Naive thymus-derived CD8-positive, alpha-beta T cell (primary cell): ENCODE measurements around the gene CACNA2D3. TPM values are rescaled to one million over a fixed set of nuclear protein-coding genes. Genes with fewer than 3 reads are reported as not detected.

Source experiments
- ATAC-seq, 2 donors: fragments of 150-1000 bp; cut with Tn5 transposase in 1 of 2; sonication (Bioruptor Pico), chemical (Tn5 transposase) in 1 of 2; 1 replicate in 1 of 2; 2 replicates in 1 of 2; pipeline ENCODE4 v1.10.0; 2021; ENCODE audit warnings: mild to moderate bottlenecking in 2 of 2, moderate library complexity in 2 of 2
- POLR2A ChIA-PET: fragments of 350-600 bp; sonication (Branson Sonifier 250); formaldehyde crosslinking; loops from one replicate; lab custom pipeline; 2021; ENCODE audit warnings: antibody characterized with exemption; lab: Charles Lee
- DNase-seq, 10 donors: peaks; one replicate each; pipeline versions ENCODE4 v3.0.0 to v3.0.0-alpha.2; 2020 to 2022
- H3K27ac Mint-ChIP-seq, 10 donors: one replicate each; pipeline ENCODE4 v1.8.0; 2020 to 2022; ENCODE audit warnings: mild to moderate bottlenecking in 10 of 10, mixed read lengths in 10 of 10, moderate library complexity in 4 of 10, inconsistent platforms in 1 of 10
- H3K27me3 Mint-ChIP-seq, 5 donors: one replicate each; pipeline ENCODE4 v1.8.0; 2021 to 2022; ENCODE audit warnings: mixed read lengths in 5 of 5
- H3K36me3 Mint-ChIP-seq, 3 donors: one replicate each; pipeline ENCODE4 v1.8.0; 2020 to 2022; ENCODE audit warnings: mixed read lengths in 3 of 3, mild to moderate bottlenecking in 2 of 3, inconsistent platforms in 1 of 3
- H3K4me1 Mint-ChIP-seq, 4 donors: one replicate each; pipeline ENCODE4 v1.8.0; 2021 to 2022; ENCODE audit warnings: mixed read lengths in 4 of 4
- H3K4me3 Mint-ChIP-seq, 10 donors: one replicate each; pipeline ENCODE4 v1.8.0; 2020 to 2022; ENCODE audit warnings: mild to moderate bottlenecking in 10 of 10, mixed read lengths in 10 of 10, moderate library complexity in 6 of 10, inconsistent platforms in 1 of 10
- H3K9me3 Mint-ChIP-seq, 9 donors: one replicate each; pipeline ENCODE4 v1.8.0; 2020 to 2022; ENCODE audit warnings: mixed read lengths in 9 of 9, mild to moderate bottlenecking in 3 of 9, inconsistent platforms in 1 of 9, moderate library complexity in 1 of 9
- polyA plus RNA-seq, 3 donors: library from polyadenylated mRNA; unstranded; fragments of 300-500 nt; fragmentation: Illumina TruSeq; gene quantifications; one replicate each; pipeline ENCODE4 v1.2.3, GENCODE V29; 2021
- total RNA-seq, 8 experiments: library from RNA in 2 of 8; stranded (reverse) in 2 of 8; gene quantifications; one replicate each; pipeline ENCODE4 v1.2.3 and lab custom pipeline; 2021 to 2026

CACNA2D3 gene
- total and polyA plus RNA-seq, 5 experiments from 2014 or later, result not detected

DNA sequence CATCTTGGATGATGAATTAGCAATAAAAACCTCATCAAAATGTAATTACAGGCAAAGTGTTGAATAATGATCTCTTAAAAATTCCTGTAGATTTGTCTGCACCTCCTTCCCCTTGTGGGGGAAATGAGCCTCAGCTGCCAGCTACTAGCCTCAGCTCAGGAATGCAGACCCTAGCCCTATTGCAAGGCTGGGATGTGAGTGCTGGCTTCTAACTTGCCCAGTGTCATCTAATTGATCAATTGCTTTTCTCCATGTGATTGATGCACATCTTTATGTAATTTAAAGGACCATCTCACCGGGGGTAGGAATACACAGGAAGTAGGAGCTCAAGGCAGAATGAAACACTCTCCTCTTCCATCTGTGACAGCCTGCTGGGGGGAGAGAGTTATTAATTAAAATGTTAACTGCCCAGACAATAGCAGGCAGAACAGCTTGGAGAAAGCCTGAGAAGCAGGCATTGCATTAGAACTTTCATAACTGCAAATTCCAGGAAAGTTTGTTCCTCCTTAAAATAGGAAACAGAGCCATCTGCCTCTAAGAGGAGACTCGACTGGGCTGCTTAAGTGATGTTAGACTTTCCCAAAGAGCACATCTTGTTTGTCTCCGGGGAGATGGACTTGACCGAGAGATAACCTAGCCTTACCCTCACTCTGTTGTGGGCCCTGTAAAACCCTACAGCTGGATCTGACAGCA is 735.9 kb downstream of the CACNA2D3 start:
- DNase-seq (no peak), ATAC-seq (no peak)
- H3K27ac Mint-ChIP-seq, result no peak overlapping the region
- no peak overlapping the region for H3K4me3 Mint-ChIP-seq
- peaks cover 3 to 25% (median 10%) of the 10 kb centered on the region in 5 donors for H3K27me3 Mint-ChIP-seq
- H3K4me1 Mint-ChIP-seq, result no peaks in the 10 kb centered on the region
- H3K9me3 Mint-ChIP-seq, result peaks cover 0 to 3% (median 0%) of the 10 kb centered on the region in 9 donors
- H3K36me3 Mint-ChIP-seq, result no peaks in the 10 kb centered on the region
- POLR2A ChIA-PET, result no interaction called here

DNA sequence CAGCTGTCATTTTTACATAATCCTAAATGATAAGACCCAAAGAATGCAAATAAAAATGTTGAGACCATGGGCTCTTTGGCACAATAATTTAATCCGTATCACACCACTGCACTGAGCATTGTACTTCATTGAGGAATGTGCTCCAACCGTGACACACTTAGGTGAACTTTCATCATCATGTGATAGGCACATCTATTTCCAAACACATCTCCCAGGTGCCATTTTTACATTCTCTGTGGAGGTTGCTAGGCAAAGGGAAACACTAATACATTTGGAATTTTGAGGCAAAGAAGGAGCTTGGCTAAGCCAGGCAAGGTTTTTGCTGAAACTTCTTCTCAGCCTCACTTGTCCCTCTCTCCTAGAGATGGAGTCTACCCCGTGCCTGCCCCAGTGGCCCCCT is 736.8 kb downstream of the CACNA2D3 start:
- POLR2A ChIA-PET, result no interaction called here
- Mint-ChIP-seq H3K9me3 (peaks cover 0 to 3% (median 0%) of the 10 kb centered on the region in 9 donors), H3K27me3 (peaks cover 3 to 20% (median 10%) of the 10 kb centered on the region in 5 donors), H3K4me1 (no peaks in the 10 kb centered on the region), H3K36me3 (no peaks in the 10 kb centered on the region), H3K27ac (no peak overlapping the region), H3K4me3 (no peak overlapping the region)
- ATAC-seq, result no peak
- no peak for DNase-seq

DNA sequence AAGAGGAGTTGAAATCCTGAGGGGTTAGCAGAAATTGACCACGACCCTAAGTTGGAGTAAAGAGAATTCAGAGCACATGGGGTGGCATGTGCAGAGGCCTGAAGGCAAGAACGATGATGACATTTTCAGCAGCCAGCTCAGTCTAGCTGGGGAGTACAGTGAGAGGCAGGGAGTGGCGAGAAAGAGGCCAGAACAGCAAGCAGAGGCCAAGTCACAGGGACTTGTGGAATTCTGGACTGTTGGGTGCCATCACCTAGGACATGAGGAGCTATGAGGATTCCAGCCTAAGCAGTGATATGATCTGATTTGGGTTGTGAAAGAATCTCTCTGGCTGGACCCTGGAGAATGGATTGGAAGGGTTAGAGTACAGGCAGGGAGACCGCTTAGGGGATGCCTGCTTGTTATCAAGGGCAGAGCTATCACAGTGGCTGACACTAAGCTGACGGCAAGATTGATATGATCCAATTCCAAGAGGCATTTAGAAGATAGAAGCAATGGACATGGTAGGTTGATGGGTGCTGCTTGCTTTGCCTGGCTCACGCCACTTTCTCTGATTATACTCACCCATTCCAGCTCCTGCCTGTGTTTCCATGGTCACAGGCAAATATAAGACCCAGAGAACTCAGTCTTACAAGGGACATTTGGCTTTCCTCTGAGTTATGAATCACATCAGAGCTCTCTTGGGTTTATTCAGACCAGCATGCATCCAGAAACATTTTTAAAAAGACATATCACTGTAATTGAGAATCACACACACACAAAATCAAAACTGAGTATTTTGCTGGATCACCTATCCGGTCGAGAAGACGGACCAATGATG is 739.1 kb downstream of the CACNA2D3 start:
- DNase-seq (no peak), ATAC-seq (no peak)
- POLR2A ChIA-PET, result no interaction called here
- Mint-ChIP-seq H3K9me3 (peaks cover 0 to 3% (median 0%) of the 10 kb centered on the region in 9 donors), H3K27ac (no peak overlapping the region), H3K4me3 (peak overlapping the region in 1 of 10 donors; percentile 34), H3K36me3 (no peaks in the 10 kb centered on the region), H3K27me3 (peaks cover 0 to 9% (median 4%) of the 10 kb centered on the region in 5 donors), H3K4me1 (no peaks in the 10 kb centered on the region)

DNA sequence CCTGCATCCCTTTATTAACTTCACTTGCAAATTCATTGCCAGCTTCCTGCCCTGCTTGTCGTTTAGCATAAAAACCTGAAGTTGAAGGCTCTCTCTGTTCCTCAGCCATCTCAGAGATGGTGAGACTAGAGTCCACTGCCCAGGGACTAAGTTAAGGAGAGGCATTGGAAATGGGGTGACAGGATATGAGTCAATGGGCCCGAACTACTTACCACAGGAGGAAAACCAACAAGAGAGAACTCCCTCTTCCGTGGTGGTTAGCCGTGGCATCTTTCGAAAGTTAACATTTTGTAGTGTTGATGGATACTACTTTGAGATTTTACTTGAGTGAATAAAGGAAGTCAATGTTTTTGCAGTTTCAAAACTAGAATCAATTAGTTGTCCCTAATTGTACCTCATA is 740.2 kb downstream of the CACNA2D3 start:
- H3K4me1 Mint-ChIP-seq, result no peaks in the 10 kb centered on the region
- peaks cover 0 to 9% (median 4%) of the 10 kb centered on the region in 5 donors for H3K27me3 Mint-ChIP-seq
- DNase-seq, result no peak
- H3K27ac Mint-ChIP-seq, result no peak overlapping the region
- ATAC-seq, result no peak
- H3K36me3 Mint-ChIP-seq, result peaks cover 0 to 3% (median 0%) of the 10 kb centered on the region in 3 donors
- POLR2A ChIA-PET, result no interaction called here
- H3K4me3 Mint-ChIP-seq, result no peak overlapping the region
- peaks cover 0 to 3% (median 0%) of the 10 kb centered on the region in 9 donors for H3K9me3 Mint-ChIP-seq

DNA sequence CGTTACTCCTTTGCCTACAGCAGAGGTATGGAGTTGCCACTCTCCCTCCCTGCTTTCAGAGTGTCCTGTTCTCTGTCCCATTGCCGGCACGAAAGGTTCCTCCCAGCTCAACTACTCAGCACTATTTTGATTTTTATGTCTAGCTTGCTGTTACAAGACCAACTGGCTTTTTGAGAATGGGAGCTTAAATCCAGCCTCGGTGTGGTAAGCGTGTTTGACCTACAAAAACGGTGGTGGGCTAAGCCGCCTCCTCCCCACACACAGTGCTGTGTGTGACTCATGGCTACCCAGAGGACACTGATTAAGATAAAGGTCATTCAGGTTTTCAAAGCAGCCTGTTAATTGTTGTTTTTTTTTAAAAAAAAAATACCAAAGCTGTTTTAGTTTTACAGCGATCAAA is 741.0 kb downstream of the CACNA2D3 start:
- Mint-ChIP-seq H3K27ac (no peak overlapping the region), H3K27me3 (peaks cover 0 to 9% (median 4%) of the 10 kb centered on the region in 5 donors), H3K4me3 (no peak overlapping the region), H3K9me3 (peaks cover 0 to 3% (median 0%) of the 10 kb centered on the region in 9 donors), H3K36me3 (peaks cover 0 to 3% (median 0%) of the 10 kb centered on the region in 3 donors), H3K4me1 (no peaks in the 10 kb centered on the region)
- ATAC-seq (no peak), DNase-seq (no peak)
- POLR2A ChIA-PET, result no interaction called here

DNA sequence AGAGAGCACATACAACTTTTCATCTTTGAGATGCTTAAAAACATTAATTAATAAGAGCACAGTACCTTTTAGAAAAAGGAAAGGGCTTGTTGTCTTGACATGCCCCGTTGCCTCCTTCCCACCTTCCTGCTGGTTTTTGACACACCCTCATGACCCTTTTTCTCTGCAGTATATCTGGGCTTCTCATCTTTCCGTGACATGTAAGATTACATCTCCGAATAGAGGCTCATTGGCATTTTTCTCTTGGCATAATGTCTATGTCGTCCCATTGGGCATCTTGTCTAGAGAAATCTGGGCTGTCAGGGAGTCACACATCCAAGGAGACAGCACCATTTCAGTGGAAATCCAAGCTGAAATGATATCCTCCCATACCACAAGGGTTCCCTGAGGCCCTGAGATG is 741.4 kb downstream of the CACNA2D3 start:
- H3K27me3 Mint-ChIP-seq, result peaks cover 0 to 9% (median 4%) of the 10 kb centered on the region in 5 donors
- no peak overlapping the region for H3K27ac Mint-ChIP-seq
- POLR2A ChIA-PET, result no interaction called here
- H3K9me3 Mint-ChIP-seq, result peaks cover 0 to 3% (median 0%) of the 10 kb centered on the region in 9 donors
- ATAC-seq (no peak), DNase-seq (no peak)
- H3K4me1 Mint-ChIP-seq, result no peaks in the 10 kb centered on the region
- peaks cover 0 to 3% (median 0%) of the 10 kb centered on the region in 3 donors for H3K36me3 Mint-ChIP-seq
- H3K4me3 Mint-ChIP-seq, result no peak overlapping the region

DNA sequence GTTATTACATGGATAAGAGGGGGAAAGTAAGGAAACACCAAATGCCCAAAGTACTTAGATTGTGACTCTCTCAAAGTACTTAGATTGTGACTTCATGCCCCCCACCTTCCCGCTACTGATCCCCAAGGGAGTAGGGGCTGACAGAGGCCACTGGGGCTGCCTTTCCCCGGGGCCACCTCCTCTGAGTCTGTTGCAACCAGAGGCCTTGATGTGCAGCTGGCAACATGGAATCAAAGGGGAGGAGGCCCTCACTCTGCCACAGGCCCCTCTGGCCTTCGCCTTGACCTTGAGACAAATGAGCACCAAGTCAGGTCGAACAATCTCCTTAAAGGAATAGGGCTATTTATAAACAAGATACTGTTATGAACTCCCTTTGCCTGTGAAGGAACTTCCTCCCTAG is 743.0 kb downstream of the CACNA2D3 start:
- POLR2A ChIA-PET, result no interaction called here
- peaks cover 0 to 9% (median 4%) of the 10 kb centered on the region in 5 donors for H3K27me3 Mint-ChIP-seq
- no peak overlapping the region for H3K27ac Mint-ChIP-seq
- peaks cover 0 to 3% (median 0%) of the 10 kb centered on the region in 3 donors for H3K36me3 Mint-ChIP-seq
- DNase-seq (no peak), ATAC-seq (no peak)
- no peaks in the 10 kb centered on the region for H3K4me1 Mint-ChIP-seq
- H3K4me3 Mint-ChIP-seq, result no peak overlapping the region
- H3K9me3 Mint-ChIP-seq, result peaks cover 0 to 3% (median 0%) of the 10 kb centered on the region in 9 donors

DNA sequence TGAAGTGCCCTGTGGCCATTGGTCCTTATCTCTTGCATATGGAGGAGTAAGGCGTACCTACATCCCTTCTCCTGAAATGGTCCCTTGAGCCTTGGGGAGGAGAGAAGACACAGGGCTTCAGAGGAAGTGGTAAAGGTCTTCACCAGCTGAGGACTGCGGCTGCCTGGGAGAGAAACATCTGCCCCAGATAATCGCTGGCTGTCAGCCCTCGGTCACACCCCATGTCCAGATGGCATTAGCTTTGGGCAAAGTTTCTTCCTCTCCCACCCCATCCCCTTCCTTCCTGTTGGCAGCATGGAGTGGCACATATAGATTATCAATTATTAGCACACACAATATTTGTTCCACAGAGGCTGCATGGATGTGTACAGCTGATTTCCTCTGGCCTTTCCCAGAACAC is 743.9 kb downstream of the CACNA2D3 start:
- no peak overlapping the region for H3K4me3 Mint-ChIP-seq
- no peak overlapping the region for H3K27ac Mint-ChIP-seq
- POLR2A ChIA-PET, result no interaction called here
- H3K36me3 Mint-ChIP-seq, result peaks cover 0 to 3% (median 0%) of the 10 kb centered on the region in 3 donors
- peaks cover 0 to 1% (median 0%) of the 10 kb centered on the region in 5 donors for H3K27me3 Mint-ChIP-seq
- ATAC-seq (no peak), DNase-seq (no peak)
- no peaks in the 10 kb centered on the region for H3K4me1 Mint-ChIP-seq
- peaks cover 0 to 3% (median 0%) of the 10 kb centered on the region in 9 donors for H3K9me3 Mint-ChIP-seq

DNA sequence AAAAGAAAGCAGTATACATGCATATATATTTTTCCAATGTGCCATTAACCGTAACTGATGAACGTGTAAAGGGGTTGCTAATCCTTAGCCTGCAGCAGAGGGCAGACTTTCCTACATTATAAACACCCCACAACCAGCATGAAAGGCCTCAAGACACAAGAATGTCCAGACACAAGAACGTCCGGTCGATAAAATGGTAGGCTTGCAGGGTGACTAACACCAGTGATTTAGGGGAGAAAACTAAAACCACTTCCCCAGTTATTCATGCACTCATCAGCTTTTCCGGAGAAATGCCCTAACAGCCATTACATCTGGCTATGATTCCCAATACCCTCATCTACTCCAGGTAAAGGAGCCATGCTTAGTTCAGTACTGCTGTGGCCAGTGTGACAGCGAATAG is 748.1 kb downstream of the CACNA2D3 start:
- ATAC-seq (no peak), DNase-seq (no peak)
- H3K27ac Mint-ChIP-seq, result no peak overlapping the region
- H3K9me3 Mint-ChIP-seq, result peaks cover 0 to 14% (median 0%) of the 10 kb centered on the region in 9 donors
- H3K36me3 Mint-ChIP-seq, result peaks cover 0 to 3% (median 0%) of the 10 kb centered on the region in 3 donors
- peaks cover 0 to 3% (median 0%) of the 10 kb centered on the region in 5 donors for H3K27me3 Mint-ChIP-seq
- no peaks in the 10 kb centered on the region for H3K4me1 Mint-ChIP-seq
- no peak overlapping the region for H3K4me3 Mint-ChIP-seq
- POLR2A ChIA-PET, result no interaction called here

DNA sequence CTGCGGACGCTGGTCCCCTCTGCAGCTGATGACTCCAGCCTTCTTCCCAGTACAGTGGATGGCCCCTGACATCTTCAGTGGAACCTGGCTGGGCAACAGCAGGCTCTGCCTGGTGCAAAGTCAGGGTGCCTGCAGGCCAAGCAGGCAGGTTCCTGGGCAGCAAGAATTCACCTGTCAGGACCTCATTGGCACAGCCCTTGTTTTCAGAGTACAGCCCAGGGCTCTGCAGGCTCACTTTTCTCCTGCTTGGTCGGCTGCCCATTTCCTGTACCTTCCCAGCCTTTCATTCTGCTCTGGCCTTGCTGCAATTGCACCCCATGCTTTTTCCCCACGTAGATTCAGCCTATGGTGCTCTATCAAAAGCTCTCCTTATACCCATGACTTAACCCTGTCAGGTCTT is 749.5 kb downstream of the CACNA2D3 start:
- Mint-ChIP-seq H3K4me3 (no peak overlapping the region), H3K27me3 (peaks cover 0 to 3% (median 0%) of the 10 kb centered on the region in 5 donors), H3K9me3 (peaks cover 0 to 14% (median 0%) of the 10 kb centered on the region in 9 donors), H3K27ac (no peak overlapping the region), H3K4me1 (no peaks in the 10 kb centered on the region), H3K36me3 (peaks cover 0 to under 1% (median 0%) of the 10 kb centered on the region in 3 donors)
- POLR2A ChIA-PET, result no interaction called here
- no peak for DNase-seq
- ATAC-seq, result no peak

DNA sequence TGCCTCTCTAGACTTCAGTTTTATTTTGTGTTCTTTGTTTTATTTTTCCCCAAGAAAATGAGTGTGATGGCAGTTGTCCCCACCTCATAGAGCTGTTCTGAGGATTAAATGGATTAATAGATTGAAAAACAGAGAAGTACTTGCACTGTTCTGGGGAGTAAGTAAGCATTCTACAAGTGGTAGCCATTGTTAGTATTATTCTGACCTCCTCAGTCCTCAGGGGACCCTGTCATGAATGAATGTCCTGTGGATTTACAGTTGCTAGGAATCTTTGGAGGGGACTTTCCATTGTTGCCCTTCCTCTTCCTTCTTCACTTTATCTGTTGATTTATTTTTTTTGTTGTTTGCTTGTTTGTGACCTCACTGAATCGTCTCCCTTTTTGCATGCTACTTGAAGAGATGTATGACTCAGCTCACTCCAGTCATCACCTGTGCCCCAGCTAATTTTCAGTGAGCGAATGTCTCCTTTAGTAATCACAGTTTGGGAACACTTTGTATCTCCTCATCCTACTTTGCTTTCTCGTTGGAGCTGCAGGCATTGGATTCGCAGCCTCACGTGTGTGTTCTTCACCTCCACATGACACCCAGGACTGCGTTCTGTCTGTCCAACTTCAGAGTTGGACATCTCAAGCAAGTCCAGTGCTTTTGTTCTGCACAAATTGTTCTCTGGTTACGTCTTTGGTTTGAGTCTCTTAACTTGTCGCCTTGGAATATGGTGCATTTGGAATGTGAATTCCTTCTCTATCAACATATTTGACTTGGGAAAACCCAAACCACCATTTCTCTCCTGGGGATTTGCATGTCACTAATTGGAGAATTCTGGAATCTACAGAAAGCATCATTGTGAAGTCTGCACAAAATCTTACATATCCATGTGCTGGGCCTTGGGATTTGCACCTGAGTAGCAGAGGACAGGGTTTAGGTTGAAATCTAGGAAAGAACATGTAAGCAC is 751.0 kb downstream of the CACNA2D3 start:
- no peaks in the 10 kb centered on the region for H3K36me3 Mint-ChIP-seq
- no peaks in the 10 kb centered on the region for H3K4me1 Mint-ChIP-seq
- DNase-seq (no peak), ATAC-seq (no peak)
- H3K27me3 Mint-ChIP-seq, result peaks cover 0 to 3% (median 1%) of the 10 kb centered on the region in 5 donors
- peaks cover 0 to 14% (median 0%) of the 10 kb centered on the region in 9 donors for H3K9me3 Mint-ChIP-seq
- H3K27ac Mint-ChIP-seq, result no peak overlapping the region
- no peak overlapping the region for H3K4me3 Mint-ChIP-seq
- POLR2A ChIA-PET, result no interaction called here

DNA sequence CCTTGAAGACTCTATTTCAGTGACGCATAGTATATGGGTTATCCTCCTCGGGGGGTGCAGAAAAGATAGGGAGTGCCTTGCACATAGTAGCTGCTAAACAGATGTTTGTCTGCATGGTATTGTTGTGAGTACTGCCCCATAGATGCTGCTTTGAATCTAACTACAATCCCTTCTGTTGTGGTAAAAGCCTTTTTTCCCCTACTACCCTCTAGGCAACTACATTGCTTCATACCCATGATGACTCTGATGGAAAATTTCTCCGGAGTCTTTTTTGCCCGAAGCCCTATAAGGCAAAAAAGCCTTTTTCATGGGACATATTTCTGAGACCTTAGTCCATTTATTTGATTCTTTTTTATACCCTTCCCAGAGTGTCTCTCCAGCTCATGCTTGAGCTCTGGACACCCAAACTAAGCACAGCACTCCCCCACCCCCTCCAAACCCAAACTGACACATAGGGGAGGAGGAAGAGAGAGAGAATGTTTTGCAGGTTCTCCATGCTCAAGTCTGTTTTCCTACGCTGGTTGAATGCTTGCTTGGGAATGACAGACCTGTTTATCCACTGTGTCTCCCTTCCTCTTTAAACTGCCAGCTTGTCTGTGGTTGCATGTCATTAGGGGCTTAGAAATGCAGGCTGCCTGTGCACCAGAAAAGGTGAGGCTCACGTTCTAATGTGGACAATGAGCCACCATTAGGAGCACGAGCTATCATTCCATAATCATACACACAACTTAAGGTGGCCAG is 752.6 kb downstream of the CACNA2D3 start:
- no peak overlapping the region for H3K27ac Mint-ChIP-seq
- POLR2A ChIA-PET, result no interaction called here
- H3K9me3 Mint-ChIP-seq, result peaks cover 0 to 14% (median 0%) of the 10 kb centered on the region in 9 donors
- H3K36me3 Mint-ChIP-seq, result no peaks in the 10 kb centered on the region
- H3K4me3 Mint-ChIP-seq, result peak overlapping the region in 1 of 10 donors; percentile 1
- DNase-seq (no peak), ATAC-seq (no peak)
- peaks cover 0 to 9% (median 3%) of the 10 kb centered on the region in 5 donors for H3K27me3 Mint-ChIP-seq
- no peaks in the 10 kb centered on the region for H3K4me1 Mint-ChIP-seq
